GM18873 (cell line): Measurements from ENCODE around the gene ZBTB9.
"Not testable (repeated sequence)": the region's sequence is repeated elsewhere in the genome, so short reads cannot be mapped to it uniquely, and the experiment has no call there.

ENCODE experiments used
- ATAC-seq: cut with Tn5 transposase; IDR thresholded peaks from one replicate; pipeline ENCODE4 v1.9.1; 2021; ENCODE audit warnings: mild to moderate bottlenecking, moderate library complexity, moderate number of reproducible peaks; ENCODE audit not compliant: unreplicated experiment, low FRiP score

ZBTB9 gene

DNA sequence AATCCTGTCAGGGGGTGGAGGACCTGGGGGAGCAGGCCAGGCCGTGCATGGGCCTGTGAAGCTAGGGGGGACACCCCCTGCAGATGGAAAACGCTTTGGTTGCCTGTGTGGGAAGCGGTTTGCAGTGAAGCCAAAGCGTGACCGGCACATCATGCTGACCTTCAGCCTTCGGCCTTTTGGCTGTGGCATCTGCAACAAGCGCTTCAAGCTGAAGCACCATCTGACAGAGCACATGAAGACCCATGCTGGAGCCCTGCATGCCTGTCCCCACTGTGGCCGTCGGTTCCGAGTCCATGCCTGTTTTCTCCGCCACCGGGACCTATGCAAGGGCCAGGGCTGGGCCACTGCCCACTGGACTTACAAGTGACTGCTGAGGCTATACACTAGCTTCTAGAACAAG lies 1.8 kb downstream of the ZBTB9 start:
- ATAC-seq = no peak

DNA sequence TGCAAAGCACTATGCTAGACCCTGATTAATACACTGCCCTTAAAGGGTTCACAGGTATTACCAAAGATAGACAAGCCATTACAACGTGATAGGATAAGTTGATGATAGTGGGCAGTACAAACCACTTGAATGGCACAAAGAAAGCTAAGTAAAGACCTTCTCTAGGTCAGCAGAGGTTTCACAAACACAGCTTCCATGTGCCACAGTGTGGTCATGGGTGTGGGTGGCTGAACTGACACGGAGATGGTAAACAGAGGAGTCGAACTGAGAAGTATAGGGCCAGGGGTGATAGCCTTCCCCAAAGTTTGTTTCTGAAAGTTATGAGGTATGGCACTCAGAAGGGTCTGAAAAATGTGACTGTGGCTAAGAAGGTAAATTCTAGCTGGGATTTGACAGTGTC lies 4.3 kb downstream of the ZBTB9 start:
- ATAC-seq = no peak

DNA sequence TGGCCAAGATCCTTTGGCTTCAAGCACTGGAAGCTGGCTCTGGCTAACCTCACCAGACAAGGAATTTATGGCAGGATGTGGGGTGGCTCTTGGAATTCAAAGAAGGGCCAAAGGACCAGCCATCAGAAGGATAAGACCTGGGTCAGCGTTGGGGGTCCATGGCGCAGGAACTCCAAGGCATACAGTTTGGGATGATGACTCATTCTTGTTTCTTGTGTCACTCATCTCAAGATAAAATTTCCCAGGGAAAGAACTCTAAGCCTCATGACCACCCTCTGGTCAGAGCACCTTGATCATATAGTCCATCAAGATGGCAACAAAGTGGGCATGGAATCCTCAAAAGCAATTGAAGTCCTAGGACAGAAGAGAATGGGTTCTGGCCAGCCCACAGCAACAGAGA lies 4.8 kb downstream of the ZBTB9 start:
- ATAC-seq = no peak

DNA sequence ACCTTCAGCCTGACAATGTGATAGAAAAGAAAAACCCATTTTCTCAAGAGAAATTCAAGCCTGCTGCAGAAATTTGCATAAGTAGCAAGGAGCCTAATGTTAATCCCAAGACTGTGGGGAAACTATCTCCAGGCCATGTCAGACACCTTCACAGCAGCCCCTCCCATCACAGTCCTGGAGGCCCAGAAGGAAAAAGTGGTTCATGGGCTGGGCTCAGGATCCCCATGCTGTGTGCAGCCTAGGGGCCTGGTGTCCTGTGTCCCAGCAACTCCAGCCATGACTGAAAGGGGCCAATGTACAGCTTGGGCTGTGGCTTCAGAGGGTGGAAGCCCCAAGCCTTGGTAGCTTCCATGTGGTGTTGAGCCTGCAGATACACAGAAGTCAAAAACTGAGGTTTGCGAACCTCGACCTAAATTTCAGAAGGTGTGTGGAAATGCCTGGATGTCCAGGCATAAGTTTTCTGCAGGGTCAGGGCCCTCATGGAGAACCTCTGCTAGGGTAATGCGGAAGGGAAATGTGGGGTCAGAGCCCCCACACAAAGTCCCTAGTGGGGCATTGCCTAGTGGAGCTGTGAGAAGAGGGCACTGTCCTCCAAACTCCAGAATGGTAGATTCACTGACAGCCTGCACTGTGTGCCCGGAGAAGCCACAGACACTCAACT lies 11.8 kb downstream of the ZBTB9 start:
- ATAC-seq = no peak

DNA sequence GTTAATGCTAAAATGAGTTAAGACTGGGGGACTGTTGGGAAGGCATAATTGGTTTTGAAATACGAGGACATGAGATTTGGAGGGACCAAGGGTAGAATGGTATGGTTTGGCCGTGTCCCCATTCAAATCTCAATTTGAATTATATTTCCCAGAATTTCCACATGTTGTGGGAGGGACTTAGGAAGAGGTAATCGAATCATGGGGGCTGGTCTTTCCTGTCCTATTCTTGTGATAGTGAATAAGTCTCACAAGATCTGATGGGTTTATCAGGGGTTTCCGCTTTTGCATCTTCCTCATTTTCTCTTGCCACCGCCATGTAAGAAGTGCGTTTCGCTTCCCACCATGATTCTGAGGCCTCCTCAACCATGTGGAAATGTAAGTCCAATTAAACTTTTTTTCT lies 12.7 kb downstream of the ZBTB9 start:
- no peak for ATAC-seq

DNA sequence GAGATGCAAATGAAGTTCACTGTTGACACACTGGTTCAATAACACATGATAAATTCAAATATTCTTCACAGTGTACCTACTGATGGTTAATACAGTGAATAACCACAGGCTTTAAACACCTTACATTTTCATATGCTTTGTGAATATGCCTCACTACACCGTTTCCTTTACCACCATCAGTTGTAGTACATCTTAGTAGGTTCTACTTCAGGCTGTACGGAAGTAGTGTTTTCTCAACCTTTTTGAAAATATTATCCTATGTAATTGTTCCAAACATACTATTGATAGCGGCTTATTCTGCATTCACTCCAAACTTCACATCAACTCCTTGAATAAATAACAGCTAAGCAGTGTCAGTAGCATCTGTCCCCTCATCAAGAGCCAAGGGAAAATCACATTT lies 15.3 kb downstream of the ZBTB9 start:
- ATAC-seq = no peak

DNA sequence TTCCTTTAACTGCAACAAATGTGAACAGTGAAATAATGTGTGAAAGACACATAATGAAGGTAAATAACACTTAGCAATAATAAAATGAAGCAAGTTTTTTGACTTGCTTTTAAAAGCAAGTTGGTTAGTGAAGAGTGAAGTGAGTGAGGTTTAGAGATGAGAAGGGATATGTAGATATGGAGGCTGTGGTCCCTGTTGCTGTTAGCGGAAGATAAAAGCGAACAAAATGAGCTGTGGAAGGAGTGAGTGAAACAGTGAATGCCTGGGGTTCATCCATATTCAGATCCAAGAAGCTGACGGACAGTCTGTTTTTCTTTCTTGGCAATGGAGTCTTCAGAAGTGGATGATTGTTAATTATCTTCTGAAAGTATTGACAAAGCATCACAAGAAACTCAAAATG lies 23.5 kb downstream of the ZBTB9 start:
- no peak for ATAC-seq

DNA sequence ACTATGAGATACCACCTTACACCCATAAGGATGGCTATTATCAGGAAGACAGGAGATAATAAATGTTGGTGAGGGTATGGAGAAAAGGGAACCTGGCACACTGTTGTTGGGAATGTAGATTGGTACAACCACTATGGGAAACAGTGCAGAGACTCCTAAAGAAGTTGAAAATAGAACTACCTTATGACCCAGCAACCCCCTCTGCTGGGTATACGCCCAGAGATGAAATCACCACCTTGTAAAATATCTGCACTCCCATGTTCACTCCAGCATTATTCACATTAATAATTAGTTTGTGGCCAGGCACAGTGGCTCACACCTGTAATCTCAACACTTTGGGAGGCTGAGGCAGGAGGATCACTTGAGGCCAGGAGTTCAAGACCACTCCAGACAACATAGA lies 26.8 kb downstream of the ZBTB9 start:
- ATAC-seq = no peak

DNA sequence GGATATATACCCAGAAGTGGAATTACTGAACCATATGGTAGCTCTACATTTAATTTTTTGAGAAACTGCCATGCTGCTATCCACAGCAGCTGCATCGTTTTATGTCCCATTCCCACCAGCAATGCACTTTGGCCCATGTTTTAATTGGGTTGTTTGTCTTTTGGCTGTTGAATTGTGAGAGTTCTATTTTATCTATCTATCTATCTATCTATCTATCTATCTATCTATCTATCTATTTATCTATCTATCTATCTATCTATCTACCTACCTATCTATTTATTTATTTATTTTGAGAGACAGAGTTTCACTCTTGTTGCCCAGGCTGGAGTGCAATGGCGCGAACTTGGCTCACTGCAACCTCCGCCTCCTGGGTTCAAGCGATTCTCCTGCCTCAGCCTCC lies 28.2 kb downstream of the ZBTB9 start:
- not testable (repeated sequence) for ATAC-seq

DNA sequence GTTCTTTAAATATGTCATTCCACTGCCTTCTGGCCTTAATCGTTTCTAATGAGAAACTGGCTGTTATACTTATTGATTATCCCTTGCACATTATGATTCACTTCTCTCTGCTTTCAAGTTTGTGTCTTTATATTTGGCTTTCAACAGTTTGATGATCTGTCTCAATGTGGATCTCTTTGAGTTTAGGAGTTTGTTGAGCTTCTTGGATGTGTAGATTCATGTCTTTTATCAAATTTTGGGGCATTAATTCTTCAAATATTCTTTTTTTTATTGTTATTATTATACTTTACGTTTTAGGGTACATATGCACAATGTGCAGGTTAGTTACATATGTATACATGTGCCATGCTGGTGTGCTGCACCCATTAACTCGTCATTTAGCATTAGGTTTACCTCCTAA lies 29.3 kb downstream of the ZBTB9 start:
- ATAC-seq = no peak

DNA sequence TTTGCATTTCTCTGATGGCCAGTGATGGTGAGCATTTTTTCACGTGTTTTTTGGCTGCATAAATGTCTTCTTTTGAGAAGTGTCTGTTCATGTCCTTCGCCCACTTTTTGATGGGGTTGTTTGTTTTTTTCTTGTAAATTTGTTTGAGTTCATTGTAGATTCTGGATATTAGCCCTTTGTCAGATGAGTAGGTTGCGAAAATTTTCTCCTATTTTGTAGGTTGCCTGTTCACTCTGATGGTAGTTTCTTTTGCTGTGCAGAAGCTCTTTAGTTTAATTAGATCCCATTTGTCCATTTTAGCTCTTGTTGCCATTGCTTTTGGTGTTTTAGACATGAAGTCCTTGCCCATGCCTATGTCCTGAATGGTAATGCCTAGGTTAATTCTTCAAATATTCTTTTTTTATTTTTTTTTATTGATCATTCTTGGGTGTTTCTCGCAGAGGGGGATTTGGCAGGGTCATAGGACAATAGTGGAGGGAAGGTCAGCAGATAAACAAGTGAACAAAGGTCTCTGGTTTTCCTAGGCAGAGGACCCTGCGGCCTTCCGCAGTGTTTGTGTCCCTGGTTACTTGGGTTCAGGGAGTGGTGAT lies 30.4 kb downstream of the ZBTB9 start:
- not testable (repeated sequence) for ATAC-seq

DNA sequence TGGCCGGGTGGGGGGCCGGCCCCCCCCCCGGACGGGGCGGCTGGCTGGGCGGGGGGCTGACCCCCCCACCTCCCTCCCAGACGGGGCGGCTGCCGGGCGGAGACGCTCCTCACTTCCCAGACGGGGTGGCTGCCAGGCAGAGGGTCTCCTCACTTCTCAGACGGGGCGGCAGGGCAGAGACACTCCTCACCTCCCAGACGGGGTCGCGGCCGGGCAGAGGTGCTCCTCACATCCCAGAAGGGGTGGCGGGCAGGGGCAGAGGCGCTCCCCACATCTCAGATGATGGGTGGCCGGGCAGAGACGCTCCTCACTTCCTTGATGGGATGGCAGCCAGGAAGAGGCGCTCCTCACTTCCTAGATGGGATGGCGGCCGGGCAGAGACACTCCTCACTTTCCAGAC lies 31.3 kb downstream of the ZBTB9 start:
- not testable (repeated sequence) for ATAC-seq

DNA sequence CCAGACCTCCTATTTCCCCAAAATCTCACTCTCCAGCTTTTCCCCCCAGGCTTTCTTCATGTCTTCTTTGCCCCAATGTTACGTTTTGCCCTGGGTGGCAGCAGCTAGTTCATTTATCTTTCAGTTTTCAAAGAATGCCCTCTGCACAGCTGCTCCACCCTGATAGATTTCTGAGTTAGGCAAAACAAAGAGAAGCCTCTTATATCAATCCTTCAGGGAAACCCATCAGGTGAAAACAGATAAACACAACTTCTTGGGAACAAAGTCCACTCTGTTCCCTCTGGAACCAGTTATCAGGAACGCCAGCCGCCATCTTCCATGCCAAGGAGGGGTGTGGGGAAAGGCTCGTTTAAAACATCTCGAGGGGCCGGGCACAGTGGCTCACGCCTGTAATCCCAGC lies 34.0 kb downstream of the ZBTB9 start:
- ATAC-seq = no peak

DNA sequence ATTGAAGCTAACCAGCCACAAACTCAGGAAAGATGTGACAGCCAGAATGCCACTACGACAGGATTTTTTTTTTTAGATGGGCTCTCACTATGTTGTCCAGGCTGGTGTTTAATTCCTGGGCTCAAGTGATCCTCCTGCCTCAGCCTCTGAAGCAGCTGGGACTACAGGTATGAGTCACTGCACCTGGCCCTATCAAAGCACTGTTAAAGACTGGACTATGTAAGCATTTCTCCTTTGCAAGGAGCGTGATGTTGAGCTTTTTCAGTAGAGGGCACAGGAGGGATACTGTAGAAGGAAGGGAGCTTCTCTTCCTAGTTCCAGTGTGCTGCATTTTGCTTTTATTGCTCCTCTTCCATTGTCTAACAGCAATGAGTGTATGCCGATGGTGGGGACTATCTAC lies 35.8 kb downstream of the ZBTB9 start:
- no peak for ATAC-seq

DNA sequence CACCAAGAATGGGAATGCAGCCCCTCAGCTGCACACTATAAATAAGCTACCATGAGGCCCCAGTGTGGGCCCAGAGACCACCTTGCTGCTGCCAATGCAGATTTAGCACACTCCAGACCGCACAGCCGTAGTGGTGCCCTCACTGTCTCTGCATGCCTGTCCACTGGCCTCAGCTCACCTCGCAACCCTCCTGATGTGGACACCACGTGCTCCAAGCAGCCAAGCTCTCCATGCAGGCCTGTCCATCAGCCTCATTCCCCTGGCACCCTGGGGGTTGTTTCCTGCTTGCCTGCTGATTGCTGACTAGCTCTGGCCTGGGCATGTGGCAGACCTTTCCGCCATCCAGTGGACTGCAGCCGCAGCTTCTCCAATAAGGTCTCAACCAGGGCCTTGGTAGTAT lies 36.2 kb downstream of the ZBTB9 start:
- no peak for ATAC-seq

DNA sequence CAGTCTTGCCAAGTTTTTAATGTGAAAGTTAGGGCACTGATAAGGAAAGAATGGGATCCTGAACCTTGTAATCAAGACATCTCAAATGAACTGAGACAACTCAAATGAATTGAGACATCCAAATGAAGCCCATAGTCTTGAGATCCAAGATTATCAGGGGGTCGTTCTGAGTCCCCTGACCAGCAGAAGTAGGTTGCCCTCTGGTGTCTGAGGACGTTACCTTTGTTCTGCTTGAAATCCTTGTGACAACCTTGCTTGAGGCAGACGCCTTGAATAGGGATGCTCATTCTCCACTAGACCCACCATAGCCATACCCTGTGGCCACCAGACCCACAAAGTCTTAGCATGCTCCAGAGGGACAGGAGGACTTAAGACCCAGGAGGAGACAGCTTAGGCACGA lies 37.7 kb downstream of the ZBTB9 start:
- ATAC-seq = no peak

DNA sequence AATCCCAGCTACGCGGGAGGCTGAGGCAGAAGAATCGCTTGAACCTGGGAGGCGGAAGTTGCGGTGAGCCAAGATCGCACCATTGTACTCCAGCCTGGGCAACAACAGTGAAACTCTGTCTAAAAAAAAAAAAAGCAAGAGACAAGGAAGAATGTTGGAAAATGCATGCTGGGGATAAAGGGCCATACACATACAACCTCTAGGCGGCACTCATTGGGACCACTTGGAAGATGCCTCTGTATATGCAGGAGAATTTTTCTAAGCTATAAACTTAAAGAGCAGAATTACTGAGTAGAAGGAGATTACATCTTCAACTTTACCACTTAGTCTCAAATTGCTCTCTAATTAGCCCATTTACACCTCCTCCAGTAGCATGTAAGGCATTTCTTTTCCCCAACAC lies 42.8 kb downstream of the ZBTB9 start:
- no peak for ATAC-seq

DNA sequence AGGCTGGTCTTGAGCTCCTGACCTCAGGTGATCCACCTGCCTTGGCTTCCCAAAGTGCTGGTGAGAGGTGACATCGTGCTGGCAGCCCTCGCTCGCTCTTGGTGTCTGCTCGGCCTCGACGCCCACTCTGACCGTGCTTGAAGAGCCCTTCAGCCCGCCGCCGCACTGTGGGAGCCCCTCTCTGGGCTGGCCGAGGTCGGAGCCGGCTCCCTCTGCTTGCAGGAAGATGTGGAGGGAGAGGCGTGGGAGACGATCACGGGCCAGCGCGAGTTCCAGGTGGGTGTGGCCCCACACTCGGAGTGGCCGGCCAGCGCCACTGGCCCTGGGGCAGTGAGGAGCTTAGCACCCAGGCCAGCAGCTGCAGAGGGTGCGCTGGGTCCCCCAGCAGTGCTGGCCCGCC lies 48.1 kb downstream of the ZBTB9 start:
- ATAC-seq = no peak

DNA sequence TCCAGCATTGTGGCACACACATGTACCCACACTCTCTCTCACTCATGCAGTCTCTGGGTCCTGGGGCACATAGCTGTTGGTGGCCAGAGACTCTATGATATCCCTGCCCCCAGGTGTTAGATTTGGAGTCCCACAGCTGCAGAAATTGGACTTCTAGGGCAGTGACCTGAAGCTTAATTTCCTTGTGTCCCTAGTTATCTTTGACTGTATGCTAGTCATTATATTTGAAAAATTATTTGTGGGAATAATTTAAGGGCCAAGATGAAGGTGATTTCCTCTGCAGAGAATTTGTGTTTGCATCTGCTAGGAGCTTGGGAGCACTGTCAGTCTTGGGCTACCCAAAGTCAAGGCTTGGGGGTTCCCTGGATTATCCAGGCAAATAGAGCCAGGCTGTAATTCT lies 50.1 kb downstream of the ZBTB9 start:
- no peak for ATAC-seq

DNA sequence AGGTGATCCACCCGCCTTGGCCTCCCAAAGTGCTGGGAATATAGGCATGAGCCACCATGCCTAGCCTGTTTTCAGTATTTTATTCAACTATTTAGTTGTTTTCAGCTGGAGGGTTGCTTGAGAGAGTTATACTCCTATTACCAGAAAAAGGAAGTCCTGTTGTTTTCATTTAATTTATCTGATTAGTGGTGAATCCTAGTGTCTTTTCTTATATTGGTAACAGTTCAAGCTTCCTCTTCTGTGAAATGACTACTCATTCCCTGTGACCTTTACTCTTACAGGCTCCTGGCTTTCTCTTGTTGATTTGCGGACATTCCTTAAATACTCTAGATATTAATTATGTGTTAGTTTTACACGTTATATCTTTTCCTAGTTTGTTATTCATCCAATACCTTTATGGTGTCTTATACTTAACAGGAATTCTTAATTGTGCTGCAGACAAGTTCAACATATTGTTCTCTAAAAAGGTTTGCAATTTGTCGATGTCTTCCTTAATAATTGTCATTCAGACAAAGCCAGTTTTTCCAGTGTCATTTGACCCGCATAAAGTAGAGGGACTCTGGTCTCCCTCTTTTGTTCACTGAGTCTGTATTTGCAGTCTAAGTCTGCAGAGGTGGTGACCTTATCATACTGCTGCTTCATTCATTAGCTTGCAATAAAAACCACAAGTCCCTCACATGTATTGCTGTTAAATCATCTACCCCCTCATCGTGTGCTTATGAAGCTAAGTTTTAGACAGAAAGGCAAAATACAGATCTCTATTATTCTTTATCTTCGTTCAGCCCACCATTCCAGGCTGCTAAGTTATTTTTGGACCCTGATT lies 51.4 kb downstream of the ZBTB9 start:
- ATAC-seq = no peak
